Stimulated activated CD8-positive, alpha-beta memory T cell treated with anti-CD3 and anti-CD28 coated beads, Interleukin-12 subunit alpha, Interleukin-12 subunit beta, amount 100 ng/mL, for 1 hour (primary cell): ENCODE results near the gene VWCE.
A peak's percentile ranks its signal among the peaks of the same experiment; 100 is the strongest.

ENCODE experiments used
- DNase-seq: peaks from one replicate; pipeline ENCODE4 v3.0.0-alpha.2; 2020; ENCODE audit warnings: low read depth

Gene VWCE

DNA sequence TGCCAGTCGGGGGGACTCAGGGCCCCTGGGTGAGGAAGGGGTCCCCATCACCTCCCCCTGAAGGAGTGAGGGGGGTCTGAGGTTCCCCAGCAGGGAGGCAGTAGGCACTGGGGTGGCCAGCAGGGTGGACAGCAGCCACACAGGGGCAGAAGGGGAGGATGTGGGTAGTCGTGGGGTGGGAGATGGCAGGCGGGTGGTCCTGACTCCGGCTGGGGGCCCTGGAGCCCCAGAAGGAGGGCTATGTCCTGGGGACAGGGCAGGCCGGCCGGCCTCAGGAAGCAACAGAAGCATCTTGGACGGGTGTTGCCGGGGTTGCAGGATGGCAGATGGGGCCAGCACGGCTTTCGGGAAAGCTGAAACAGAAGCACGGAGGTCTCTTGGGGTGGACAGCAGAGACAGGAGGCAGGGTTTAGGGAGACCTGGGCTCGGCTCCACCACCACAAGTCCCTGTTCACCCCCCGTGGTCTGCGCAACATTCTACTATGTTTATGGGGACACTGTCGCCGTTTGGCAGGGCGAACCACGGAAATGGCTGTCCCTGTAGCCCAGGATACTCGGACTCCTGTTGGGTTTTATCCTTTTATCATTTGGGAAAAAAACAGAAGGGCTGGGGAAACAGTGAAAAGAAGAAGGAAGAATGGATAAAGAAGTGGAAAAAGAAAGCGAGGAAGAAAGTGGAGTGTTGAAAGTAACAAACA lies 14.1 kb downstream of the VWCE start:
- no peak for DNase-seq

GRCh38 chr11:61279934-61280659 lies 15.0 kb downstream of the VWCE start:
- no peak for DNase-seq

DNA sequence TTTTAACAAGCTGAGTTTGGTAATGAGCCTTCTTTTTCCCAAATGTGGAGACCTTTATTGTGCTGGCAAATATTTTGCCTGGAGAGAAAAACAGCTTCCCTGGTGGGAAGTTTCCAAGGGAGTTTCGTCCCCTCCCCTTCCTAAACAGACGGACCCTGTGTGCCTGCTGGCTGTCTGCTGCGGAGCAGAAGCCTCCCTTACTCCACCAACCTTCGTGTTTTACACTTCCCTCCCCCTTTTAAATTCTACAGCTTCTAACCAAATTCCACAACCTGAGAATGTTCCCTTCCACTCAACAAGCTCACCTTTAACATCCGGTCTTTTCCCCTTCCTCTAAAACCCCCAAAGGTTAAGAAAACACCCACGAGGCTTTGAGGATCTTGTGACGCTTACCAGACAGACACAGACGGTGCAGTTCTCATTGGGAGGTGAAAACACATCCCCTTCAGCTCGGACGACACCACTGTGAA lies 17.1 kb downstream of the VWCE start:
- no peak for DNase-seq

DNA sequence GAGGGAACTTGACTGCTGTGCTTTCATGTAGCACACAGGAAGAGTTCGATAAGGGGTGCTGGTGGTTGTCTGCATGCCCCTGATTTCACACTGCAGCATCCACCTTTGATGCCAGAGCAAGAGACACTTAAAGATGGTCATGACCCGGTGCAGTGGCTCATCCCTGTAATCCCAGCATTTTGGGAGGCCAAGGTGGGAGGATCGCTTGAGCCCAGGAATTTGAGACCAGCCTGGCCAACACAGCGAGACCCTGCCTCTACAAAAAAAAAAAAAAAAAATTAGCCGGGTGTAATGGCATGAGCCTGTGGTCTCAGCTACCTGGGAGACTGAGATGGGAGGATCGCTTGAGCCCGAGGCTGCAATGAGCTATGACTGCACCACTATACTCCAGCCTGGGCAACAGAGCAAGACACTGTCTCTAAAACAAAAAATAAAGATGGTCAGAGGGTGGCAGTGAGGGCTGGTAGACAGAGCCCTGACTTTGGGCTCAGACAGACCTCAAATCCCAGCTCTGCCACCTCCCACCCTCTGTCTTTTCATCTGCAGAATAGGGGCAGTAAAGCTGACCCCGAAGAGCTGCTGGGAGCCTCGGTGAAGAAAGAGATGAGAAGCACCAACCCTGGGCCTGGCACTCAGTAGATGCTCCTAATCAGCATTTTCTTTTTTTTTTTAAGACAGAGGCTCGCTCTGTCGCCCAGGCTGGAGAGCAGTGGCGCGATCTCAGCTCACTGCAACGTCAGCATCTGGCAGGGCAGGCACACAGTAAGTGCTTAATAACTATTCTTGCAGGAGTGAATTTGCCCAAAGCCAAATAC lies 17.7 kb downstream of the VWCE start:
- no peak for DNase-seq

- DNase-seq = no peak
These were observed 19.9 kb downstream of the VWCE start for GRCh38 chr11:61275191-61275590.

DNA sequence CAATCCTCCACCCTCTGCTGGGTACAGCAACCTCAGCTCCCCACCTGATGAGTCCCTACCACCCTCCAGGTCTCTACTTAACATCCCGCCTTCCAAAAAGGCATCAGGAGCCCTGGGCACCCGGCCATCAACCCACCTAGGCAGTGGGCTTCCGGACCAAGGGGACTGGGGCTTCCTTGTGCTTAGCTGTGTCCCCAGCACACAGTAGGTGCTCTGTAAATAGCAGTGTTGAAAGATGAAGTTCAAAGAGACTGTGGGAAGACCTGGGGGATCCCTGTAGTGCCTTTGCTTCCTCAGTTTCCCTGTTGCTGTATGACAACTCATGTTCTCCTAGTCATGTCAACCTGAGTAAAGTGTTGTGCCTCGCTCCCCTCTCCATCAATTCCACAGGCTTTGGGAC lies 21.0 kb downstream of the VWCE start:
- DNase-seq = no peak

GRCh38 chr11:61273178-61274078 lies 21.7 kb downstream of the VWCE start:
- no peak for DNase-seq

GRCh38 chr11:61272731-61273130 lies 22.4 kb downstream of the VWCE start:
- DNase-seq = no peak

GRCh38 chr11:61270354-61271076 lies 24.6 kb downstream of the VWCE start:
- no peak for DNase-seq

GRCh38 chr11:61268588-61269250 lies 26.4 kb downstream of the VWCE start:
- no peak for DNase-seq

DNA sequence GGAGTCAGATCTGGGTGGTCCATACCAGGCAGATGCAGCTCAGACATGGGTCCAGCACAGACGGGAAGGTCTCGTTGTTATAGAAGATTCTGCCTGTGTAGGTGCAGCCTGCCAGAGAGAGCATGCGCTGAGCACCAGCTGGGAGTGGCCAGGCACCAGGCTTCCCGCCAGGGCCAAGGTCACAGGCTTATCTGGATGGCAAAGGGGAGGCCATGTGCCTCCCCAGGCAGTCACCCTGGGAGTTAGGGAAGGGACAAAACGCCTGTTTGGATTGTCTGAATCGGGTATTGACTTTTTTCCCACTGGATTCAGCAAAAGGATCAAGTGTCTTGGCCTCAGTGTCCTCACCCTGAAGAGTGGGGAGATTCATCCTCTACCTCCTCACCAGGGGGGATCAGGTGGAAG lies 27.7 kb downstream of the VWCE start:
- no peak for DNase-seq

DNA sequence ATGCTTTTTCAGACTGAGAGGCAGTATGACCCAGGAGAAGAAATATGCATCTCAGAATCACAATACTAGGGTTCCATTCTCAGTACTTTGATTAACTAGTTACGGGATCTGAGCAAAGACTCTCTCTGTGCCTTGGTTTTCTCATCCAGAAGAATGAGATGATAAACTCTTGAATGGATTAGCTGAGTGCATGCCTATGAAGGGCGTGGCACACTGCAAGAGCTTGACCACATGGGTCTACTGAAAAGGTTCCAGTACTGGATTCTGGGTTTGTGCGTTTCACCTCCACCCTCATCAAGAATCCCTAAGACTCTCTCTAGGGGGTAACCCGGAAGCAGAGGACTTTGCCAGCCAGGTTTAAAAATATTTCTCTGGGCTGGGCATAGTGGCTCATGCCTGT lies 28.5 kb downstream of the VWCE start:
- DNase-seq = no peak

DNA sequence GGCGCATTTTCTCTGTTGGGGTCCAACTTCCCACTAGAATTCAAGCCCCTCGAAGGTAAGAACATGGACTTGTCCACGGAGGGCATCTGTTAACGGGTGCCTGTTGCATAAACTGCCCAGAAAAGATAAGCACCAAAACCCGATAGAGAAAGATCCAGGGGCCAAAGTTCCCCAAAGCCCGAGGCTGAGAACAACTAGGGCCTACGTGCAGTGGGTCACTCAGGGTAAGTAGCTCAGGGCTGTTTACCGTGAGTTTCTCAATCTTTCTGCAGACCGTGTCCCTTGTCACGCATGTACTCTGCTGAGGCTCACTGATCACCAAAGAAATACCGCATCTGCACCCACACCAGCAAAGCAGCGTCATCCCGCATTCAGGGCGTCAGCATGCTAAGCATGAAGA lies 29.8 kb downstream of the VWCE start:
- no peak for DNase-seq

- DNase-seq = no peak
These were observed 30.3 kb downstream of the VWCE start for GRCh38 chr11:61264795-61265194.

GRCh38 chr11:61264371-61264770 lies 30.7 kb downstream of the VWCE start:
- DNase-seq = no peak

DNA sequence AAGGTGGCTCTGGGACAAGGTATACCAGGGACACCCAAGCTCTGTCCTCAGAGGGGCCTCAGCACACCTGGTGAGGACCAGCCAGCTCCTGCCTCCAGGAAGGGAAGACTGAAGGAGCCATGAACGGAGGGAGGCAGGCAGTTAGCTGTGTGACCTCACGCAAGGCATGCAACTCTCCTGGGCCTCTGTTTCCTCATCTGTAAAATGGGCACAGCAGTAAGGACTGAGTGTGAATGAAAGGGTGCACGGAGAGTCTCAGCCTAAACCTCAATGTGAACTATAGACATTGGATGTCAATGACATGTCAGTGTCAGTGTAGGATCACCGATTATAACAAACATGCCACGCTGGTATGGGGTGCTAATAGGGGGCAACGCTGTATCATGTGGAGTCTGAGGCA lies 35.8 kb downstream of the VWCE start:
- no peak for DNase-seq

DNA sequence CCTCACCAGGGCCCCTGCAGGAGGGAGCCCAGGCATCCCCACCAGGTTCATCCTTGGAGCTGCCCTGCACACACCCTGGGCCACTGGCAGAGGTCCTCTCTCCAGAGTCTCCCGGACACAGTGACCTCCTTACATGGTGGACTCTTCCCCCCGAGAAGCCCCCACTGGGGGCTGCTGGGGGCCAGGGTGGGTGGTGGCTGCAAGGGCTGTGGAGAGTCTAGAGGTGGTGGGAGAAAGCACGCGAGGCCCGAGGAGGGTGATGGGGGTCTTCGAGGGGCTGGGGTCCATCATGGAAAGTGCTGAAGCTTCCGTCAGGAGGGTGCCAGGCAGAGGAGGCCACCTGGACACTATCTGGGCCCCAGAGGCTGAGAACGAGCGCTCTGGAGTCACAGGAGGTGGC lies 36.6 kb downstream of the VWCE start:
- DNase-seq = no peak

GRCh38 chr11:61256710-61257482 lies 38.2 kb downstream of the VWCE start:
- no peak for DNase-seq

GRCh38 chr11:61254403-61255025 lies 40.6 kb downstream of the VWCE start:
- peak; percentile 23 for DNase-seq
